Ureter (tissue), 1 donor: ENCODE results near the gene SLC6A16. TPM values are rescaled to one million over a fixed set of nuclear protein-coding genes. Genes with fewer than 3 reads are reported as not detected.
"Not testable (repeated sequence)": the region's sequence is repeated elsewhere in the genome, so short reads cannot be mapped to it uniquely, and the experiment has no call there.

Experiments
- DNase-seq: peaks from one replicate; pipeline ENCODE4 v3.0.0-alpha.2; 2020; ENCODE audit warnings: low spot score
- total RNA-seq: library from RNA; stranded (reverse); gene quantifications from one replicate; pipeline ENCODE4 v1.2.4, GENCODE V29; 2023
- donor health status: DM: yes; HTN: yes; CAD: no.

SLC6A16 gene
- total RNA-seq, 1 donor from 2014 or later: 2.2 TPM

GRCh38 chr19:49331187-49331586 is 6.2 kb upstream of the SLC6A16 start:
- not testable (repeated sequence) for DNase-seq

DNA sequence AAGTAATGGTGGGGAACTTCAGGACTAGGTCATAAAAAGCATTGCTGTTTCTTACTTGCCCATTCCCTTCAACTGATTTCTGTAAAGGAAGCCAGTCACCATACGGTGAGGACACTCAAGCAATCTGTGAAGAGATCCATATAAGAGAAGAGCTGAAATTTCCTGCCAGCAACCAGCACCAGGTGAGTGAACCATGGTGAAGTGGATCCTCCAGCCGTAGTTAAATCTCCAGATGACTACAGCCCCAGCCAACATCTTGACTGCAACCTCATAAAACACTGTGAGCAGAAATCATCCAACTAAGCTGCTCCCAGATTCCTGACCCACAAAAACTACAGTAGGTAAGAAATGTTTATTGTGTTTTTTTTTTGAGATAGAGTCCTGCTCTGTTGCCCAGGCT is 3.8 kb upstream of the SLC6A16 start:
- no peak for DNase-seq

- DNase-seq: peak; percentile 22
Measured at GRCh38 chr19:49327878-49328544, 3.0 kb upstream of the SLC6A16 start.

DNA sequence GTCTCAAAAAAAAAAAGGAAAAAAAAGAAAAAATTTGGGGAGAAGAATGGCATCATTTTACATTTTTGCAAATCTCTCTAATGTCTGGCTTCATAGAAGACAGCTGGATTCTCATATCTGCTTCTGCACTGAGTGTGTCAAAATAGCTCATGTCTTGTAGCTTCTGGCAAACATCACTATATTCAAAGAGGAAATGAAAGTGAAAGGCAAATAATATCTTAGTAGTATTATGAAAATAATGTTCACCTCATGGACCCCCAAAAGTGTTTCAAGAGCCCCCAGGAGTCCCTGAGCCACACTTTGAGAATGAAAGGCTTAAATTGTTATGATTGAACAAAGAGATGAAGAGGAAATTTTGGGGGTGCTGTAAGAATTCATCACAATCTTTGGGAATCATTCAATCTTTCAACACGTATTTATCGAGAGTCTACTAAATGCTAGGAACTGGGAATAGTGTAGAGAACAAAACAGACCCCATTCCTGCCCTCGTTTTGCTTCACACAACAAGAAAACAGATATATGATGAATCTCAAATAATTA is 1.2 kb upstream of the SLC6A16 start:
- no peak for DNase-seq

DNA sequence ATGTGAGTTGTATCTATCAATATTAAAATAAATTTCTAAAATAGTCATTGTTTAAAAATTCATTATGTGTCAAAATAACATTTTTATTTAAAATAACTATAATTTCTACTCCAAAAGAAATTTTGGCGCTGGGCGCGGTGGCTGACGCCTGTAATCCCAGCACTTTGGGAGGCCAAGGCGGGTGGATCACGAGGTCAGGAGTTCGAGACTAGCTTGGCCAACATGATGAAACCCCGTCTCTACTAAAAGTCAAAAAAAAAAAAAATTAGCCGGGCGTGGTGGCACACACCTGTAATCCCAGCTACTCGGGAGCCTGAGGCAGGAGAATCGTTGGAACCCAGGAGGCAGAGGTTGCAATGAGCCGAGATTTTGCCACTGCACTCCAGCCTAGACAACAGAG is 765 bp upstream of the SLC6A16 start:
- peak; percentile 28 for DNase-seq

- DNase-seq: no peak
Measured at GRCh38 chr19:49318296-49318695, 6.7 kb downstream of the SLC6A16 start.

DNA sequence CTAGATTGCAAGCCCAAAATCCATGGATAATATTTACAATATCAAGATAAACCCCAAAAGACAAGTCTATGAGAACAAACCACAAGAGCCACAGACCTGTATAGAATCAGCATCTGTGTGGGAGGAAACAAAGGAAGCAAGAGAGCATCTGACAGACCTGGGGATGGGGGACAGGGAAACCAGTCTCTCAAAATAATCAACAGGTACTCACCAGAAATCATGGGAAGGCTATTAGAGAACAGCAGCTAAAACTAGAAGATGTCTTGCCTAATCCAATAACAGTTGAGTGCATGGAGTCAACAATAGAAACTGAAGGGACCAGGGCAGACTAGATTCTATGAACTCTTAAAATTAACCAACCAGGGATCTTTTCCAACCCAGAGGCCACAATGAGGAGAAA is 8.7 kb downstream of the SLC6A16 start:
- DNase-seq: no peak

- DNase-seq: no peak
Measured at GRCh38 chr19:49315111-49315510, 9.9 kb downstream of the SLC6A16 start.

DNA sequence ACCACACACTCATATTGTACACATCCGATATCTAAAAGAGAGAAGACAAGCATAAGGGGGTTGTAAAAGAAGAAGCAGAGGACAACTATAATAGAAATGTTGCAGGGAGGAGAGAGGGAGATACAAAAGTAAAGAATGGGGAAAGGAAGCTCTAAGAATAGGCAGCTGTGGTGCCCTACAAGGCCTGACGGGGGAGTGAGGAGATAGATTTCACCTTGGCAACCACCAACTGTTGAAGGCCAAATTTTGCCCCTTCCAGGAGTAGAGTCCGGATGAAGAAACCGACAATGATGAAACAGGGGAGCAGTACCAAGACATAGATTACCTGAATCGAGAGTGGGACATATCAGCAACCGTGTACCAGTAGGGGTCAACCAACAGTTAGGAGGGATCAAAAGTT is 15.9 kb downstream of the SLC6A16 start:
- no peak for DNase-seq

GRCh38 chr19:49306734-49307133 is 18.3 kb downstream of the SLC6A16 start:
- DNase-seq: not testable (repeated sequence)

GRCh38 chr19:49301866-49302252 is 23.1 kb downstream of the SLC6A16 start:
- DNase-seq: no peak

DNA sequence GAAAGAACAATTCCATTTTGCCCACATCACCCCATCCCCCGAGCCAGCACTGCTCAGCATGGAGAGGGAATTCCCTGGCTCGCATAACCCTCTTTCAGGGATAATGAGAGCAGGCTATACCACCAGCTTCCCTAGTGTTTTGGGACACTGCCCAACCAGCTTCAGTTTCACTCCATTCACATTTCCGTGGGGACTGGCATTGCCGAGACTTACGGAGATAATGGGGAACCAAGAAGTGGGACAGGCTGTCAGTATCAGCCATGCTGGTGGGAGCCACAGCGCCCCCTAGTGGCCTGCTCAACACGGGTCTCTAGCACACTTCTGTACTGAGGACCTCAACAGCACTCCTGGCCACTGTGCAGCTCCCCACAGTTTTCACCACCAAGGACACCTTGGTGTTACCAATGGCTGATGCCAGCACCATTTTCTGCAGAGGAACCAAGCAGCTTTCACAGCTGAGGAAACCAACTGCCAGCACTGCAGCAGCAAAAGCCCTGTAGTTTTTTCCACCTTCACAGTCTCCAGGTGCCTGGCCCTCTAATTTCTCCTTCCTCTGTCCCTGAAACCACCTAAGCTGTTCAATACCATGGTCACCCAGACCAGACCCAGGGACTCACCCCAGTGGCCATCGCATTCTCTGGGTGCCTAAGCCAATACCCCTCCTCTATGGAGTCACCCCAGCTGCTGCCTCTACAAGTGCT is 23.7 kb downstream of the SLC6A16 start:
- peak; percentile 64 for DNase-seq

- DNase-seq: not testable (repeated sequence)
Measured at GRCh38 chr19:49298653-49299052, 26.3 kb downstream of the SLC6A16 start.

GRCh38 chr19:49297403-49297802 is 27.6 kb downstream of the SLC6A16 start:
- DNase-seq: no peak

GRCh38 chr19:49295208-49295880 is 29.6 kb downstream of the SLC6A16 start:
- no peak for DNase-seq

- no peak for DNase-seq
Measured at GRCh38 chr19:49294401-49294800, 30.6 kb downstream of the SLC6A16 start.

GRCh38 chr19:49290517-49290916 is 34.5 kb downstream of the SLC6A16 start:
- DNase-seq: no peak

GRCh38 chr19:49289286-49289685 is 35.7 kb downstream of the SLC6A16 start:
- not testable (repeated sequence) for DNase-seq

GRCh38 chr19:49288205-49288604 is 36.8 kb downstream of the SLC6A16 start:
- DNase-seq: not testable (repeated sequence)

GRCh38 chr19:49287141-49287770 is 37.7 kb downstream of the SLC6A16 start:
- DNase-seq: no peak

DNA sequence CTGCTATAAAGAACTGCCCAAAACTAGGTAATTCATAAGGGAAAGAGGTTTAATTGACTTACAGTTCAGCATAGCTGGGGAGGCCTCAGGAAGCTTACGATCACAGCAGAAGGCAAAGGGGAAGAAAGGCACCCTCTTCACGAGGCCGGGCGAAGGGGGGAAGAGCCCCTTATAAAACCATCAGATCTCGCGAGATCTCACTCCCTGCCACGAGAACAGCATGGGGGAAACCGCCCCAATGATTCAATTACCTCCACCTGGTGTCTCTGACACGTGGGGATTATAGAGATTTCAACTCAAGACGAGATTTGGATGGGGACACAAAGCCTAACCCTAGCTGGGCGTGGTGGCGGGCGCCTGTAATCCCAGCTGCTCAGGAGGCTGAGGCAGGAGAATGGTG is 42.8 kb downstream of the SLC6A16 start:
- no peak for DNase-seq

GRCh38 chr19:49272204-49272603 is 52.8 kb downstream of the SLC6A16 start:
- no peak for DNase-seq
